ENCODE data around the gene FCF1.
A peak's percentile ranks its signal among the peaks of the same experiment; 100 is the strongest.

DNA sequence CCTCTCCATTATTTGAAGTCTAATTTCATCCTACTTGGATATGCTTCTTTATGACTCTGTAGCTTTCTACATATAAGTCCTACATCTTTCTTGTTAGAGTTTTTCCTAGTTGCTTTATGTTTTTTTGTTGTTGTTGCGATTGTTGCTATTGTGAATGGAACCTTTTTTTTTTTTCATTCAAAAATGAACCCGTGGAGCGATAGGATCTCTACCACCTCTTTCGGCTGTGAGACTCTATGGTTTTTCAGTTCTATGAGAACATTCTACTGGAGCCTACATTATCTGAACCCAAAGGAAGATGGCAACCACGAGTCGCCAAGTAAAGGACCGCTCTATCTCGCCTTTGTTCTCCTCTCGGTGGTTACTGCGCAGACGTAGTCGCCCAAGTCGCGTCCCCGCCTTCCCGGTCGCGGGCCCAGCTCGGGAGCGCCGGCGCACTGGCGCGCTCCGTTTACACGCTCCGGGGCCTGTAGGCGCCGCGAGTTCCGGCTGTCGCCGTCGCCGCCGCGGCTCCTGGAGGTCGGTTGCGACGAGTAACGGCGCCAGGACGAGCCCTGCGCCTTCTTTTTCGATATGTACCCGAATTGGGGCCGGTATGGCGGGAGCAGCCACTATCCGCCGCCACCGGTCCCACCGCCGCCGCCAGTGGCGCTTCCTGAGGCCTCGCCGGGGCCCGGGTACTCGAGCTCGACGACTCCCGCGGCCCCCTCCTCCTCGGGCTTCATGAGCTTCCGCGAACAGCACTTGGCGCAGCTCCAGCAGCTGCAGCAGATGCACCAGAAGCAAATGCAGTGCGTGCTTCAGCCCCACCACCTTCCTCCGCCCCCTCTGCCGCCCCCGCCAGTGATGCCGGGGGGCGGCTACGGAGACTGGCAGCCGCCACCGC is 50.2 kb downstream of the FCF1 start, which contains the start of gene YLPM1:
- TF ChIP-seq POLR2A (IDR thresholded peaks at IDR 0.05) (peak; percentile 30 to 80 (median 61)), POLR2AphosphoS5 (IDR thresholded peaks at IDR 0.05) (peak; percentile 95 to 98 (median 96))
- TF ChIP-seq, protein P1, sequence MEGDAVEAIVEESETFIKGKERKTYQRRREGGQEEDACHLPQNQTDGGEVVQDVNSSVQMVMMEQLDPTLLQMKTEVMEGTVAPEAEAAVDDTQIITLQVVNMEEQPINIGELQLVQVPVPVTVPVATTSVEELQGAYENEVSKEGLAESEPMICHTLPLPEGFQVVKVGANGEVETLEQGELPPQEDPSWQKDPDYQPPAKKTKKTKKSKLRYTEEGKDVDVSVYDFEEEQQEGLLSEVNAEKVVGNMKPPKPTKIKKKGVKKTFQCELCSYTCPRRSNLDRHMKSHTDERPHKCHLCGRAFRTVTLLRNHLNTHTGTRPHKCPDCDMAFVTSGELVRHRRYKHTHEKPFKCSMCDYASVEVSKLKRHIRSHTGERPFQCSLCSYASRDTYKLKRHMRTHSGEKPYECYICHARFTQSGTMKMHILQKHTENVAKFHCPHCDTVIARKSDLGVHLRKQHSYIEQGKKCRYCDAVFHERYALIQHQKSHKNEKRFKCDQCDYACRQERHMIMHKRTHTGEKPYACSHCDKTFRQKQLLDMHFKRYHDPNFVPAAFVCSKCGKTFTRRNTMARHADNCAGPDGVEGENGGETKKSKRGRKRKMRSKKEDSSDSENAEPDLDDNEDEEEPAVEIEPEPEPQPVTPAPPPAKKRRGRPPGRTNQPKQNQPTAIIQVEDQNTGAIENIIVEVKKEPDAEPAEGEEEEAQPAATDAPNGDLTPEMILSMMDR (IDR thresholded peaks at IDR 0.05 in 8 of 11, conservative IDR thresholded peaks at IDR 0.05 in 3 of 11) = peak; percentile 3 to 78 (median 57)

Data from spleen (tissue), 7 donors.